ENCODE results near the gene HUWE1.

GRCh38 chrX:53714580-53715345 lies 28.2 kb upstream of the HUWE1 start:
- peak; percentile 28; the same call in 1 of the 2 replicates for TF ChIP-seq CTCF (IDR thresholded peaks at IDR 0.05; ENCODE audit: low read depth, low read length)
- TF ChIP-seq EZH2phosphoT487 (IDR thresholded peaks at IDR 0.05; ENCODE audit: low read depth), result no peak

Measured in OCI-LY3 (cell line).